Left ventricle myocardium inferior (tissue), 1 donor: ENCODE data around the gene TMOD4. TPM values are rescaled to one million over a fixed set of nuclear protein-coding genes. Genes with fewer than 3 reads are reported as not detected.
"Not testable (repeated sequence)": the region's sequence is repeated elsewhere in the genome, so short reads cannot be mapped to it uniquely, and the experiment has no call there.

Experiments
- DNase-seq: peaks from one replicate; pipeline ENCODE4 v3.0.0-alpha.2; 2020
- H3K27ac ChIP-seq: fragments of 200-600 bp; replicated peaks from 2 replicates; pipeline ENCODE4 v1.8.0; 2021
- H3K27me3 ChIP-seq: fragments of 200-600 bp; 2 replicates; pipeline ENCODE4 v1.8.0; 2021; ENCODE audit warnings: low read depth
- H3K36me3 ChIP-seq: fragments of 200-600 bp; 2 replicates; pipeline ENCODE4 v1.8.0; 2021
- H3K4me1 ChIP-seq: fragments of 200-600 bp; 2 replicates; pipeline ENCODE4 v1.8.0; 2021
- H3K4me3 ChIP-seq: fragments of 200-600 bp; 2 replicates; pipeline ENCODE4 v1.8.0; 2021; ENCODE audit warnings: mild to moderate bottlenecking, moderate library complexity
- H3K9me3 ChIP-seq: fragments of 200-600 bp; replicated peaks from 2 replicates; pipeline ENCODE4 v1.8.0; 2021
- CTCF ChIP-seq: fragments of 200-600 bp; IDR thresholded peaks from 2 replicates; pipeline ENCODE4 v1.8.0; 2021; ENCODE audit warnings: antibody characterized with exemption, mild to moderate bottlenecking, borderline replicate concordance
- intact Hi-C: fragments of 100-400 bp; cut with micrococcal nuclease; formaldehyde crosslinking; loops from one replicate; pipeline ENCODE4 v1.11.0; 2022
- total RNA-seq: library from RNA; stranded (reverse); fragmentation: NEBNext Ultra II Directional; extraction: Animal tissue kit (Norgen Biotek cat#: 25700); gene quantifications from one replicate; pipeline ENCODE4 v1.2.1, GENCODE V29; 2021
- donor health status: DM: no; HTN: yes; CAD: no; lungs with severe emphysema.

TMOD4 gene
- total RNA-seq, 1 donor from 2014 or later: not detected

GRCh38 chr1:151210830-151211229 is 35.0 kb upstream of the TMOD4 start:
- Histone ChIP-seq H3K4me3 (no peak overlapping the region), H3K9me3 (no peaks in the 10 kb centered on the region), H3K4me1 (peaks cover 39% of the 10 kb centered on the region), H3K36me3 (peaks cover 53% of the 10 kb centered on the region), H3K27me3 (no peaks in the 10 kb centered on the region), H3K27ac (no peak overlapping the region)
- no peak for DNase-seq
- intact Hi-C loops: loop anchor here (5.0 kb wide), 1 partner anchor 36 kb away; no protein-coding TSS in a partner anchor
- no peak for TF ChIP-seq CTCF

GRCh38 chr1:151205381-151205965 is 29.7 kb upstream of the TMOD4 start:
- peaks cover 57% of the 10 kb centered on the region for H3K36me3 ChIP-seq
- H3K4me3 ChIP-seq, DNase-seq, H3K9me3 ChIP-seq, H3K27ac ChIP-seq, H3K27me3 ChIP-seq, intact Hi-C loops: not testable (repeated sequence)
- H3K4me1 ChIP-seq: peaks cover 64% of the 10 kb centered on the region

GRCh38 chr1:151199873-151200581 is 24.2 kb upstream of the TMOD4 start:
- intact Hi-C loops: no loop called here
- Histone ChIP-seq H3K27ac (peak overlapping the region; percentile 91), H3K4me3 (peak overlapping the region; percentile 88), H3K27me3 (no peaks in the 10 kb centered on the region), H3K9me3 (no peaks in the 10 kb centered on the region), H3K4me1 (peaks cover 83% of the 10 kb centered on the region), H3K36me3 (peaks cover 16% of the 10 kb centered on the region)
- DNase-seq: no peak
- TF ChIP-seq CTCF: no peak

GRCh38 chr1:151198254-151199127 is 22.7 kb upstream of the TMOD4 start, which contains the start of gene PIP5K1A:
Gene PIP5K1A (plus strand): TSS chr1:151198552. CDS start chr1:151198997, 445 bp downstream.
- H3K36me3 ChIP-seq: peaks cover 13% of the 10 kb centered on the region
- peak within 1 kb of the TSS; percentile 88 for H3K4me3 ChIP-seq
- intact Hi-C loops: no loop called here
- no peaks in the 10 kb centered on the region for H3K27me3 ChIP-seq
- H3K27ac ChIP-seq: peak within 1 kb of the TSS; percentile 91
- TF ChIP-seq CTCF: no peak
- DNase-seq: peak; percentile 99
- H3K9me3 ChIP-seq: no peaks in the 10 kb centered on the region
- H3K4me1 ChIP-seq: peaks cover 68% of the 10 kb centered on the region

- peak overlapping the region; percentile 88 for H3K4me3 ChIP-seq
- H3K9me3 ChIP-seq: no peaks in the 10 kb centered on the region
- peak overlapping the region; percentile 91 for H3K27ac ChIP-seq
- no peaks in the 10 kb centered on the region for H3K27me3 ChIP-seq
- H3K4me1 ChIP-seq: peaks cover 62% of the 10 kb centered on the region
- intact Hi-C loops: no loop called here
- TF ChIP-seq CTCF: no peak
- peaks cover 8% of the 10 kb centered on the region for H3K36me3 ChIP-seq
- DNase-seq: no peak
Measured at GRCh38 chr1:151197863-151198253, 22.1 kb upstream of the TMOD4 start.
